GM21737 (cell line): ENCODE data around the gene SHLD2.
"Not testable (repeated sequence)": the region's sequence is repeated elsewhere in the genome, so short reads cannot be mapped to it uniquely, and the experiment has no call there.

ENCODE experiments used
- ATAC-seq: cut with Tn5 transposase; IDR thresholded peaks from one replicate; pipeline ENCODE4 v1.9.1; 2021; ENCODE audit warnings: mild to moderate bottlenecking, moderate library complexity; ENCODE audit not compliant: unreplicated experiment

SHLD2 gene

GRCh38 chr10:87137478-87137877, 42.5 kb downstream of the SHLD2 start:
- ATAC-seq = not testable (repeated sequence)

- ATAC-seq = not testable (repeated sequence)
These were observed 47.5 kb downstream of the SHLD2 start for GRCh38 chr10:87142230-87143108.

GRCh38 chr10:87143109-87143418, 48.1 kb downstream of the SHLD2 start:
- not testable (repeated sequence) for ATAC-seq

GRCh38 chr10:87145598-87145997, 50.6 kb downstream of the SHLD2 start:
- not testable (repeated sequence) for ATAC-seq

GRCh38 chr10:87149020-87149609, 54.1 kb downstream of the SHLD2 start:
- not testable (repeated sequence) for ATAC-seq

GRCh38 chr10:87151516-87151915, 56.5 kb downstream of the SHLD2 start:
- not testable (repeated sequence) for ATAC-seq

- not testable (repeated sequence) for ATAC-seq
These were observed 61.8 kb downstream of the SHLD2 start for GRCh38 chr10:87156841-87157240.

GRCh38 chr10:87157821-87158220, 62.8 kb downstream of the SHLD2 start:
- not testable (repeated sequence) for ATAC-seq

GRCh38 chr10:87162703-87163293, 67.8 kb downstream of the SHLD2 start:
- not testable (repeated sequence) for ATAC-seq

- not testable (repeated sequence) for ATAC-seq
These were observed 68.4 kb downstream of the SHLD2 start for GRCh38 chr10:87163414-87163813.

- ATAC-seq = not testable (repeated sequence)
These were observed 74.9 kb downstream of the SHLD2 start for GRCh38 chr10:87169857-87170256.

- ATAC-seq = not testable (repeated sequence)
These were observed 75.7 kb downstream of the SHLD2 start for GRCh38 chr10:87170705-87171104.

- ATAC-seq = not testable (repeated sequence)
These were observed 76.7 kb downstream of the SHLD2 start for GRCh38 chr10:87171670-87172069.

- not testable (repeated sequence) for ATAC-seq
These were observed 77.2 kb downstream of the SHLD2 start for GRCh38 chr10:87172178-87172577.

GRCh38 chr10:87177587-87177986, 82.6 kb downstream of the SHLD2 start:
- not testable (repeated sequence) for ATAC-seq

GRCh38 chr10:87184421-87184820, 89.4 kb downstream of the SHLD2 start:
- not testable (repeated sequence) for ATAC-seq

GRCh38 chr10:87186016-87186415, 91.0 kb downstream of the SHLD2 start:
- not testable (repeated sequence) for ATAC-seq

GRCh38 chr10:87187573-87187972, 92.6 kb downstream of the SHLD2 start:
- ATAC-seq = not testable (repeated sequence)

- not testable (repeated sequence) for ATAC-seq
These were observed 96.8 kb downstream of the SHLD2 start for GRCh38 chr10:87191841-87192240.

- peak; percentile 54 for ATAC-seq
These were observed 105.9 kb downstream of the SHLD2 start for GRCh38 chr10:87200924-87201323.

- ATAC-seq = not testable (repeated sequence)
These were observed 109.8 kb downstream of the SHLD2 start for GRCh38 chr10:87204801-87205200.

- ATAC-seq = not testable (repeated sequence)
These were observed 111.9 kb downstream of the SHLD2 start for GRCh38 chr10:87206922-87207321.
